Measurements from ENCODE around the gene PRF1.
A peak's percentile ranks its signal among the peaks of the same experiment; 100 is the strongest.
"Not testable (repeated sequence)": the region's sequence is repeated elsewhere in the genome, so short reads cannot be mapped to it uniquely, and the experiment has no call there.

Gene PRF1

DNA sequence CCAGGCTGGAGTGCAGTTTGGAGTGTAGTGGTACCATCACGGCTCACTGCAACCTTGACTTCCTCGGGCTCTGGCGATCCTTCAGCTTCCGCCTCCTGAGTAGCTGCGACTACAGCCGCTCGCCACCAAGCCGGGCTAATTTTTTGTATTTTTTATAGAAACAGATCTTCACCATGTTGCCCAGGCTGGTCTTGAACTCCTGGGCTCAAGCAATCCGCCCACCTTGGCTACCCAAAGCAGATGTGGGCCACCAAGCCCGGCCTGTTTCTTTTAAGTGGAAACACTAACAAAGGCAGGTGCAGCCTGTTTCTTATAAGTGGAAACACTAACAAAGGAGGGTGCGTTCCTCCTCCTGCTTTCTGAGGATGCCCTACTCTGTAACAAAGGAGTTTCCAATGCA, 18.2 kb downstream of the PRF1 start:
- Mint-ChIP-seq H3K4me1 (peaks cover 24 to 35% of the 10 kb centered on the region in 2 donors), H3K27me3 (peaks cover 7 to 23% of the 10 kb centered on the region in 2 donors), H3K36me3 (no peaks in the 10 kb centered on the region), H3K4me3 (no peak overlapping the region), H3K9me3 (peaks cover 2 to 3% of the 10 kb centered on the region in 2 donors), H3K27ac (no peak overlapping the region)
- DNase-seq (no peak), ATAC-seq (replicated peaks) (no peak)

DNA sequence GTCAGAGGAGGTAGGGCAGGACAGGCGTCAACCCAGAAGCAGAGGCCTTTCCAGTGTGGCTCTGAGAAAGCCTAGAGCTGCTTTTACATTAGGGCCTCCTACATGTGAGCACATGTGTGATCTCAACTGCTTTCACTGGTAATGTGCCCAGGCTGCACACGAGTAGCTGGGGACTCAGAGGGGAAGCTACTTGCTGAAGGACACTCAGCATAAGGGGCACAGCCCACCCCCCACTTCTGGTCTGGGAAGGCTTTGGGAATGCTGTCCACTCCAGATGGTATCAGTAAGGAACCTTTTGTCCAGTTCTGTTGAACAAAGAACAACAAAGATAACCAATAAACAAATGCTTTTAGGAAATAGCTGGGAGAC, 18.9 kb downstream of the PRF1 start:
- Mint-ChIP-seq H3K27me3 (peaks cover 7 to 16% of the 10 kb centered on the region in 2 donors), H3K36me3 (no peaks in the 10 kb centered on the region), H3K27ac (no peak overlapping the region), H3K4me1 (peaks cover 26 to 42% of the 10 kb centered on the region in 2 donors), H3K9me3 (peaks cover 2 to 3% of the 10 kb centered on the region in 2 donors), H3K4me3 (no peak overlapping the region)
- DNase-seq (no peak), ATAC-seq (replicated peaks) (no peak)

DNA sequence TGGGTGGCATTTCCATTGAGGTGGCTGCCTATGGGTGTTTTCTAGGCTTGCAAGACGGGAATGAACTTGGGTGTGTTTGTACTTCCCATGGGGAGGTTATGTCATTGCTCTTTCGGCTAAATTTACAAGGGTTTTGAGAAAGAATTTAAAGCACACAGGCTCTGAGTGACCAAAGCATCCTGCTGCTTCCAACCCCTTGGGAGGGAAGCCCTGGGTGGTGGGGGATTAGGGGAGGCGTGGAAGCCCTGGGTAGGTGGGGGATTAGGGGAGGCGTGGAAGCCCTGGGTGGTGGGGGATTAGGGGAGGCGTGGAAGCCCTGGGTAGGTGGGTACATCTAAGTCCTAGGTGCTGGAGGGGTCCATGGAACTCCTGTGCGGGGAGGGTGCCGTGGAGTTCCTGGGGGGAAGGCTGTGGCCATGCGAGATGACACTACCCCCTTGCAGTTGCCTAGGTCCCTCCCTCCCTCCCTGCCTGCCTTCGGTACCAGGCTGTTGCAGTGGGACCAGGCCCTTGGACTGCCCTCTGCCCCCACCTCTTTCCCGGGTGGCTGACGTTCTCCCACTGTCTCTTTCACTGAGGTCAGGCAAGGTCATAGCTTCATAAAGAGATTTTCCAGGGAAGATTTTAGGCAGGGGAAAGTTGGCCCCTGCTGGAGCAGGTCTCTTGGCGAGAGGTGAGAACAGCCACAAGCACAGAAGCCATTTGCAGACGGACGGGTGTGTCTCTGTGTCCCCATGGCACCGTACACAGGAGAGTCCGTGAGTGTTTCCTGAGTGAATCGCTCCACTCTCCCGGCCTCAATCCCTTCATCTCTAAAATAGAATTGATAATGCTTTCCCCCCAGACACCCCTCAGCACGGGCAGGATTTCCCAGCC, 19.5 kb downstream of the PRF1 start:
- H3K27me3 Mint-ChIP-seq = peaks cover 7 to 9% of the 10 kb centered on the region in 2 donors
- no peak overlapping the region for H3K27ac Mint-ChIP-seq
- peaks cover 30 to 43% of the 10 kb centered on the region in 2 donors for H3K4me1 Mint-ChIP-seq
- DNase-seq (no peak), ATAC-seq (replicated peaks) (no peak)
- H3K36me3 Mint-ChIP-seq = no peaks in the 10 kb centered on the region
- H3K4me3 Mint-ChIP-seq = no peak overlapping the region
- peaks cover 2 to 3% of the 10 kb centered on the region in 2 donors for H3K9me3 Mint-ChIP-seq

DNA sequence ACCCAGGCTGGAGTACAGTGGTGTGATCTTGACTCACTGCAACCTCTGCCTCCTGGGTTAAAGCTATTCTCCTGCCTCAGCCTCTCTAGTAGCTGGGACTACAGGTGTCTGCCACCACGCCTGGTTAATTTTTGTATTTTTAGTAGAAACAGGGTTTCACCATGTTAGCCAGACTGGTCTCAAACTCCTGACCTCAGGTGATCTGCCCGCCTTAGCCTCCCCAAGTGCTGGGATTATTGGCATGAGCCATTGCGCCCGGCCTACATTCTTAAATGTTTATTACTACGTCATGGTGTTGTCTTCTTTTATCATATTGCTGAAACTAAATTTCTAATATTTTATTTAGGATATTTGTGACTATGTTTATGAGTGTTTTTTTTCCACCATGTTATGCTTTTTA, 21.4 kb downstream of the PRF1 start:
- H3K36me3 Mint-ChIP-seq; ATAC-seq (replicated peaks); H3K27me3 Mint-ChIP-seq; H3K4me3 Mint-ChIP-seq; DNase-seq; H3K9me3 Mint-ChIP-seq; H3K27ac Mint-ChIP-seq: not testable (repeated sequence)
- H3K4me1 Mint-ChIP-seq = peaks cover 37 to 52% of the 10 kb centered on the region in 2 donors

DNA sequence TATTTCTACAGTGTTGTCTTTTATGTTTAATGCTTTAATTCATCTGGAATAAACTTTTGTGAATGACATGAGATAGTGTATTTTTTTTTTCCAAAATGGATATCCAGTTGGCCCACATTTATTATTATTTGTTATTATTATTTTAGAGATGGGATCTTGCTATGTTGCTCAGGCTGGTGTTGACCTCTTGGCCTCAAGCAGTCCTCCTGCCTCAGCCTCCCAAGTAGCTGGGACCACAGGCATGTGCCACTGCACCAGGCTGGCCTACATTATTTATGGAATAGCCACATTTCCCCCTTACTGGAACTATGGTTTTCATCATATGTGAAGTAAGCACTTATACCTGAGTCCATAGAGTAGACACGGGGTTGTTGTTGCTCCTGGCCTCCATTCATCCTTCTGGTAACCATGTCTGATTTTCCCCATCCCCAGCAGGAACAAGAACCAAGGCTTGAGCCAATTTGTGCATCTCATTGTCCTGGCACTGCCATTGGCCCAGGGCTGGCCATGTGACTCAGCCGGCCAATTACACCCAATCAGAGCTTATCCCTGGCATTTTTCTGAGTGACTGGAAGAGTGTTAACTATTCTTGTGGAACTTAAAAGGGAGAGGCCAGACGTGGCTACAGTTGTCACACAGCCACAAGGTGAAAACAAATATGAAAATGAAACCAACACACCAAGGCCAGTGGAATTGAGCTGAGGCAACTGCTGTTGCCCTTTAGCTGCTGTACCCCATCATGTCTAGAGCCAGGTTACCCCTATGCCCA, 23.1 kb downstream of the PRF1 start:
- H3K4me1 Mint-ChIP-seq = peaks cover 38 to 49% of the 10 kb centered on the region in 2 donors
- ATAC-seq (replicated peaks) (peak; percentile 6), DNase-seq (no peak)
- peak overlapping the region in 1 of 2 donors; percentile 62 for H3K4me3 Mint-ChIP-seq
- peak overlapping the region; percentile 68 for H3K27ac Mint-ChIP-seq
- peaks cover 2 to 3% of the 10 kb centered on the region in 2 donors for H3K9me3 Mint-ChIP-seq
- no peaks in the 10 kb centered on the region for H3K36me3 Mint-ChIP-seq
- no peaks in the 10 kb centered on the region for H3K27me3 Mint-ChIP-seq

GRCh38 chr10:70578371-70578947, 24.1 kb downstream of the PRF1 start:
- peak overlapping the region; percentile 25 for H3K27ac Mint-ChIP-seq
- peaks cover 2 to 3% of the 10 kb centered on the region in 2 donors for H3K9me3 Mint-ChIP-seq
- DNase-seq = peak; percentile 58
- no peaks in the 10 kb centered on the region for H3K27me3 Mint-ChIP-seq
- peak overlapping the region; percentile 25 to 36 for H3K4me3 Mint-ChIP-seq
- H3K4me1 Mint-ChIP-seq = peaks cover 38 to 49% of the 10 kb centered on the region in 2 donors
- no peaks in the 10 kb centered on the region for H3K36me3 Mint-ChIP-seq
- ATAC-seq (replicated peaks) = peak; percentile 82 to 83

- Mint-ChIP-seq H3K4me3 (peak overlapping the region in 1 of 2 donors; percentile 52), H3K27me3 (no peaks in the 10 kb centered on the region)
- DNase-seq = no peak
Observed at GRCh38 chr10:70576803-70577517, 25.6 kb downstream of the PRF1 start.

DNA sequence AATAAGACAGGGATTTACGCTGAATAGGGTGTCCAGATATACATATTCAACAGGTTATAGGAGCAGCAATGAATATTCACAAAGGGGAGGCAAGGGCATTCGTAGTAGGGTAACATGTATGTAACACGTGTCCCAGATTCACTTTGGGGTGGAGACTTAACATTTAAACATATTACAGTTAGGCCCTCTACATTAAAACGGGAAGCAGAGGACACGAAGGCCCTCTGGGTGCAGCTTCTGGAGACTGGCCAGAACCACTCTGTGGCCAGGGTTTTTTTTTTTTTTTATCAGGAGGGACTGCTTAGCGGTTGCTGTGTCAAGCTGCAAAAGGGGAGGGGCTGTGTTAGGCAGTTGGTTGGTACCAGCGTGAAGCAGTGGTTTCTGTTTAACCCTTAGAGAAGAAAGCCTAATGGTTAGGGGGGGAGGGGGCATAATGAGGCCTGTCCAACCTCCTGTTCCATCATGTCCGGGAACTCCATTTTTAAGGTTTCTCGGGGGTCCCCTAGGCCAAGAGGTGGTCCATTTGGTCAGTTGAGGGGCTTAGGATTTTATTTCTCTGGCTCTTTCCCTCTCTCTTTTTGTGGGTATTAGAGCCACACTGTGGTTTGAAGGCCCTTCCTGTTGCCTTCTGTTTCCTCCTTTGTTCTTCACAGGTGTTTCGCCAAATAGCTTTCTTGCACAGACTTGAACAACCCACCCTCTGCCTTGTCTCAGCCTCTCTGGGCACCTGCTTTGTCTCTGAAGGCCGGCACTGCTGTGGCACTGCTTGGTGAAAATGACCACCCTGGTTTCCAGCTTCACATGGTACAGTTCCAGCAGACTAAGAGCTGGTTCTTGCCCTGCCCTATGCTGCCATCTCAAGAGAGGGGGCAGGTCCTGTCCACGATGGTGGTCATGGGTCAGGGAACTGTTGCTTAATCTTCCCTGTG, 26.4 kb downstream of the PRF1 start:
- Mint-ChIP-seq H3K9me3 (peaks cover 2 to 3% of the 10 kb centered on the region in 2 donors), H3K4me3 (peak overlapping the region in 1 of 2 donors; percentile 15), H3K36me3 (no peaks in the 10 kb centered on the region), H3K4me1 (peaks cover 38 to 49% of the 10 kb centered on the region in 2 donors), H3K27me3 (no peaks in the 10 kb centered on the region), H3K27ac (peak overlapping the region; percentile 77)
- ATAC-seq (replicated peaks) (peak; percentile 54 to 59), DNase-seq (peak; percentile 21)

More at GRCh38 chr10:70576803-70577517, 25.6 kb downstream of the PRF1 start:
- Mint-ChIP-seq H3K4me1 (peaks cover 38 to 49% of the 10 kb centered on the region in 2 donors), H3K36me3 (no peaks in the 10 kb centered on the region), H3K27ac (peak overlapping the region; percentile 78), H3K9me3 (peaks cover 2 to 3% of the 10 kb centered on the region in 2 donors)
- ATAC-seq (replicated peaks) = peak in 1 of 2 donors; percentile 16

DNA sequence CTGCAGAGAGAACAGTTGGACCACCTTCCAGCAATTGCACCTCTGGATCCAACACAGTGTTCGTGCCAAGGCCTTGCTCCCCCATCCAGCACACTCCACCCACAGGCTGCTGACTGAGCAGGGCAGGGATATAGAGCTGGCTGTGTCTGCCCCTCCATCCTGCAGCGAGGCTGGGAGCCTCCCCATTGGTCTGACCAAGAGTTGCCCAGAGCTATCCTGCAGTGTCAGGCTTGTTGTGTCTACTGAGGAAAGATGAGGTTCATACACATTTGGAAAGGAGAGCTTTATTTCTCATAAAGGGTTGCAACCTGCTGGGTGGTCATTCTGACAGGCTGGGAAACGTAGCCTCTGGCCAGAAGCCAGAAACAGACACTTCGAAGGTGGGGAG, 27.1 kb downstream of the PRF1 start:
- Mint-ChIP-seq H3K4me1 (peaks cover 38 to 49% of the 10 kb centered on the region in 2 donors), H3K9me3 (peaks cover 2 to 3% of the 10 kb centered on the region in 2 donors), H3K4me3 (no peak overlapping the region), H3K36me3 (no peaks in the 10 kb centered on the region), H3K27ac (no peak overlapping the region), H3K27me3 (no peaks in the 10 kb centered on the region)
- DNase-seq (no peak), ATAC-seq (replicated peaks) (no peak)

DNA sequence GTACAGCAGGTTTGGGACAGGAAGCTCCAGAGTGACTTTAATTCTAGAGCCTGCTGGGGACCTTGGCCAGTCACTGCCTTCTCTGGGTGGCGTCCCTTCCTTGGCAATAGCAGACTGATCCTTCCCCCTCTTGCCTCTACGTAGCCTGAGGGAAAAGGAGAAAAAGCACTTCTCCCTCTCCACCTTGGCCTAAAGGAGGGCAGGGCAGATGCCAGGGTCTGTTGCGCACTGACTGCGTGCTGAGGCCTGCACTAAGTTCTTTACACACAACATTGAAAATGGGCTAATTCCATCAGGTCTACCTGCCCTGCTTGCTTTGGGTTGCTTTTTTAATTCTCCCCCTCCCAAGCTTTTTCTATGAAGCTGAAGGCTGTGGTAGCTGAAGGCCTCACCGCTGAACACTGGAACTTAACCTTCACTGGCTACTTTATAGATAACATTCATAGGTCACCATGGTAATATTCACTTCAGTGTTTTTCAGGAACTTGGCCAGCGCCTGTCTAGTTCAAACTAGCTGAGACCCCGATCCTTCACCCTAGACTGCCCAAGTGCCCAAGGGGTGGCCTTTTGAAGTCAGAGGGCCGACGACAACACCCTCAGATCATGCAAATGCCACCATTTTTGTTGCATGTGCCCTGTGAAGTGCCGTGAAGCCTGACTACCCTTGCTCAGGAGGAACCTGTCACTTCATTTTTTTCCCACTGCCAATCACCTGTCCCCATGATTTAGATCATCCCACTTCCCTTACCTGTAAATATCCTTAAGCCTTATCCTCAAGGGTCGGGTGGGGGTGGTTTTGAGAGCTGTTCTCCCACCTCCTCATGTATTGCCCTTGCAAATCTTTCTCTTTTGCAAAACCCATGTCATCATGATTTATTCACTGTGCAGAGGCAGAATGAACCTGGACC, 28.7 kb downstream of the PRF1 start:
- no peak overlapping the region for H3K4me3 Mint-ChIP-seq
- ATAC-seq (replicated peaks) (no peak), DNase-seq (no peak)
- H3K36me3 Mint-ChIP-seq = no peaks in the 10 kb centered on the region
- H3K27me3 Mint-ChIP-seq = no peaks in the 10 kb centered on the region
- H3K27ac Mint-ChIP-seq = no peak overlapping the region
- peaks cover 30 to 35% of the 10 kb centered on the region in 2 donors for H3K4me1 Mint-ChIP-seq
- H3K9me3 Mint-ChIP-seq = no peaks in the 10 kb centered on the region

GRCh38 chr10:70571636-70572439, 30.7 kb downstream of the PRF1 start:
- H3K4me3 Mint-ChIP-seq = no peak overlapping the region
- H3K27ac Mint-ChIP-seq = no peak overlapping the region
- peaks cover 15% of the 10 kb centered on the region in 2 donors for H3K4me1 Mint-ChIP-seq
- no peak for DNase-seq
- H3K27me3 Mint-ChIP-seq = no peaks in the 10 kb centered on the region
- H3K9me3 Mint-ChIP-seq = no peaks in the 10 kb centered on the region
- ATAC-seq (replicated peaks) = no peak
- H3K36me3 Mint-ChIP-seq = peaks cover 0 to 3% of the 10 kb centered on the region in 2 donors

DNA sequence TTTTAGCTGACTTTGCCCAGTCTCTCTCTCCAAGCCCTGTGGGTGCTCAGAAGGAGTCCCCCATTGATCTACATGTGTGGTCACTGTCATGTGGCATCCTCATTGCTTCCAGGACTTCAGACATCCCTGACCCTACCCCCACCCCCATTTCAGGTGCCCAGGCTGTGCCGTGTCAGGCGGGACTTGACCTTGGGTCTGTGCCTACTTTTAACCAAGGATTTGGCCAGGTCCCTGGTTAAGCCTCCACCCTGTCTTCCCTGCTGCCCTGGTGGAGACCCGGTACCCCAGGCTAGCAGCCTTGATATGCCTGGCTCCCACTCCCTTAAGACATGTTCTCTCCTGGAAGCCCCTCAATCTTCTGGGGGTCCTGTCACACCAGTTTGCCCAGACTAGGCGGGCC, 31.3 kb downstream of the PRF1 start:
- ATAC-seq (replicated peaks) = no peak
- Mint-ChIP-seq H3K27ac (no peak overlapping the region), H3K4me3 (no peak overlapping the region)

More for the DNA sequence above, 31.3 kb downstream of the PRF1 start:
- Mint-ChIP-seq H3K27me3 (no peaks in the 10 kb centered on the region), H3K4me1 (peaks cover 9% of the 10 kb centered on the region in 2 donors), H3K9me3 (no peaks in the 10 kb centered on the region), H3K36me3 (peaks cover 0 to 3% of the 10 kb centered on the region in 2 donors)
- DNase-seq = no peak
